Stimulated activated CD8-positive, alpha-beta memory T cell treated with anti-CD3 and anti-CD28 coated beads, Interleukin-15, amount 100 ng/mL, for 4 hours (primary cell): ENCODE results near the gene SERAC1.

ENCODE experiments used
- DNase-seq, 2 donors: peaks; one replicate each; pipeline ENCODE4 v3.0.0-alpha.2; 2020; ENCODE audit warnings: low read depth in 2 of 2

SERAC1 gene

DNA sequence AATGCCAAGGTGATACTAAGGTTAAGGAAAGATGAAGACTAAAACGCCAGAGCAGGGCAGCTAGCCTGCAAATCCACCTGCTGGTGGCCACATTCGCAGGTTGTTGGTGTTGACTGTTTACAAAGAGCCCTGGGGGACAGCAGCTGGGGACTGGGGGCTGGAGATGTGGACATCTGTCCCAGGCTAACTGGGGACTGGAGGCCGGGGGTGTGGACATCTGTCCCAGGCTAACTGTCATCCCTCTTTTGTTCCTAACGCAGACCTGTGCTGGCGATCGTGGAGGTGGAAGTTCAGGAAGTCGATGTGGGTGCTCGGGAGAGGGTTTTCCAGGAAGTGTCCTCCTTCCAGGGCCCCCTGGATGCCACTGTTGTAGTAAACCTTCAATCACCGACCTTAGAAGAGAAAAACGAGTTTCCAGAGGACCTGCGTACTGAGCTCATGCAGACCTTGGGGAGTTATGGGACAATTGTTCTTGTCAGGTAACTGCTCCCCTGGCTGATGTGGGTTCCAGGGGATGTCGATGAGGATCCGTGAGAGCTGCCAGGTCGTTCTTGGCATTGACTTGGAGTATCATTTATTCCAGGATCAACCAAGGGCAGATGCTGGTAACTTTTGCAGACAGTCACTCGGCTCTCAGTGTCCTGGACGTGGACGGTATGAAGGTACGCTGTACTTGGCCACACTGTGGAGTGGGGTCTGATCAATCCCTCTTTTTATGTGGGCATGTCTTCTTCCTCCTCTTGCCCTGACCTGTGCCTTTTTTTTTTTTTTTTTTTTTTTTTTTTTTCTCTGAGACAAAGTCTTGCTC, 87.0 kb downstream of the SERAC1 start:
- no peak for DNase-seq

DNA sequence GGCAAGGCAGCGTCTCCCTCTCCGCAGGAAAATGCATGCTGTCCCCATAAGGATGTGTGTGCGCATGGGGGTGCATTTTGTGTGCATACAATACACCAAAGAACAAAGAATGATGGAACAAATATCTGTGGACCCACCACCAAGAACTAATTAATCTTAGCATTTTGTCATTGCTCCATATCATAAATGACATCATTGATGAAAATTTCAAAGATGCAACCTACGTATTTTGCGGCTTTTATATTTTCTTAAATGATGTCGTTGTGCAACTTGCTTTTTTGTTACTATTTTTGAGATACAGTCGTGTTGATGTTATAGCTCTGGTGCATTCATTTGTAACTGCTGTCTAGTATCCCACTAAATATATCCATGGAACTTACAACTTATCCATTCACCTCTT, 89.7 kb downstream of the SERAC1 start:
- no peak for DNase-seq

DNA sequence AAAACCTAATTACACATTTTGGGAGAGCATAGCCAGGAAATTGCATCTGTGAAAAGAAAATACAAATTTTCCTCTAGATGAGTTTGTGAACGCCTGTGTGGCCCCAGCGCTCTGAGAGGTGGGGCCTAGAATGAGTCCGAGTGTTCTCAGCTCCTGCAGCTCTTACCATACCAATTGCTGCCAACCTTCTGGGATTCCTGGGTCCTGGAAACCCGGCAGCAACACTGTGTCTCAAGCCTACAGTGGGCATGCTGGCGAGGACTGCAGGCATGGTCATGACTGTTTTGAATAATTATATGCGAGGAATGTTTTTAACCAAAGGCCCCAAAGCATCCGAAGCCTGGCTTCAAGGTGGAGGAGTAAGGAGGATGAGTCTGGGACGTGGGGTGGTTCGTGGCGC, 90.4 kb downstream of the SERAC1 start:
- no peak for DNase-seq

DNA sequence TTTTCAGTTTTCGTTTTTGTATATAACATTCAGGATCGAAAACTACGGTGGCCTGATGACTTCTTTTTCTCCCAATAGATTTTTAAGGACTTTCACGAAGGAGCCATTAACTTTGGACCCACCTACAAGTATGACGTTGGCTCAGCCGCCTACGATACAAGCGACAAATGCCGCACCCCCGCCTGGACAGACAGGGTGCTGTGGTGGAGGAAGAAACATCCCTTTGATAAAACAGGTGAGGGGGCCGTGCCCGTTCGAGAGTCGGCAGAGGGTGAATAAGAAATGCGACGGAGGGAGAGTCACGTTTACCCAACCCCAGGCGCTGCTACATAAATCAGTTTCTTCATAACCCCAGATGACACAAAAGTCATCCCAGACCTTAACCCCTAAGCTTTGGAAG, 91.5 kb downstream of the SERAC1 start:
- no peak for DNase-seq

DNA sequence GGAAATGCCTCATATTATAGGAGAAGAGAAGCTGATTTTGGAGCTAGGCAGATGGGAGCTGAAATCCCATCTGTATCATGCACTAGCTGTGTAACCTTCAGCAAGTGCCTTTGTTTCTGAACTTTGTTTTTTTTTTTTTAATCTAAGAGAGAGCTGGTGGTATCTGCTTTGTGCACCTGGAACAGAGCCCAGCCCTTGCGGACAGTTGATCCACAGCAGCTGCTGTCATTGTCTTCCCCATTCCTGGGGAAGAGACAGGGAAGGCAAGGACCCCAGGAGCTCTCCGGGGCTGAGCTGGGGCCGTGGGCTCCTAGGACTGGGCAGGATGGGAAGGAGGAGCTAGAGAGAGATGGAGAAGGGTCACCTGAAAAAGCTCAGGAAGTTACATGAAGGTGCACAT, 94.3 kb downstream of the SERAC1 start:
- DNase-seq: no peak

DNA sequence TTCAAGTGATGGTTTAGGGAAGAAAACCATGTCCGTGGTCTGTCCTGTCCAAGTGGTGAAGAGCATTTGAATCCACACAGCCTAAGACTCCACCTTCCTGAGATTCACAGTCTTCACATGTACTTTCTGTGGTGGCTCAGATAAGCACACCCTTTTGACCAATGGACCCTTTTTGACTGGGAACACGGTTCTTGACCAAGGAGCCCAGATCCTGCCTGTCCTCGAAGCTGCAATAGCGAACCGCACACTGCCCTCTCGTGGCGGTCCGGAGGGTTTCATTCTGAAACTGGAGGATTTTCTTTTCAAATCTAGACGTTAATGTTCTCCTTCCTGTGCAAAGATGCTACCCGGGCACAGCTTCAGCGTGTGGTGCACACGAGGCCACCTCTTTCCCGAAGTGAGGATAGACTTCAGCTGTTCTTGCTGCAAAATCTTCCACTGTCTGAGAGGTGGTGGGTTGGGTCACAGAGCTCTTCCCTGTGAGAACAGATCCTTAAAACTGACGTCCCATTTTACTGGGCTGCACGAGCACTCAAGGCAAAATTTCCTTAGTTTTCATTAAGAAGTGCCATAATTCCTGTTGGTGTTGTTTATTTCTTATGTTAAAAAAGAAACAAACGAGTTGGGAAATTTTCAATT, 95.9 kb downstream of the SERAC1 start:
- peak; percentile 24 to 37 for DNase-seq

DNA sequence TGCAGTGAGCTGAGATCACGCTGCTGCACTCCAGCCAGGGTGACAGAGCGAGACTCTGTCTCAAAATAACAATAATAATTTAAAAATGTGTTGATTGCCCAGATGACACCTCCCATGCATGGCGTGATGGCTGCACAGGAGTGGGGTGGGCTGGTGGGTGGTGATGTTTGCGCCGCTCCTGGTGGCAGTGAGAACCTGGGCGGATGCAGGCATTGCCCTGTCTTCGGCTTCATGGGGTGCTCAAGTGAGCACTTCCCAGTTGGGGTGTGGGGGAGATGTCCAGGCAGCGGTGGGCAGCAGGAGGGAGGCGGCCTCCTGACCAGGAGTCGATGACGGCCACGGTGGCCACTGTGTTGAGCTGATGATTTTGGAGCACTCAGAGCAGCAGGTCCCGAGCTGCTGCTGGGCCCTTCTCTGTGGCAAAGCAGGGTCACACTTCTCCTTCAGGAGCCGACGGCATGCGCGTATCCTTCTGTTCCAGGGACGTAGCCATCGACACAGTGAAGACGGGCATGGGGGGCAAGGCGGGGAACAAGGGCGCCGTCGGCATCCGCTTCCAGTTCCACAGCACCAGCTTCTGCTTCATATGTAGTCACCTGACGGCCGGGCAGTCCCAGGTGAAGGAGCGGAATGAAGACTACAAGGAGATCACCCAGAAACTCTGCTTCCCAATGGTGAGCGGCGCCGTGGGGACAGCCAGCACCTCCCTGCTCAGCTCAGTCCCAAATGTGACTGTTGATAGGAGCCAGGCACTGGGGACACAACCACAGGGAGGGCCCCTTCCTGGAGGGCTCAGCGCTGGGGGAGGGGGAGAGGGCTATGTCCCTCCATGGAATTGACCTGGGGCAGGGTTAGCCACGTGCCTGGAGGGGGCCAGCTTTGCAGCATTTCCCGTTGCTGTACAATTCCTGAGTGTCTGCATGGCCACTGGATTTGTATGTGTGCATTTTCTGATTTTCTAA, 96.7 kb downstream of the SERAC1 start:
- no peak for DNase-seq

DNA sequence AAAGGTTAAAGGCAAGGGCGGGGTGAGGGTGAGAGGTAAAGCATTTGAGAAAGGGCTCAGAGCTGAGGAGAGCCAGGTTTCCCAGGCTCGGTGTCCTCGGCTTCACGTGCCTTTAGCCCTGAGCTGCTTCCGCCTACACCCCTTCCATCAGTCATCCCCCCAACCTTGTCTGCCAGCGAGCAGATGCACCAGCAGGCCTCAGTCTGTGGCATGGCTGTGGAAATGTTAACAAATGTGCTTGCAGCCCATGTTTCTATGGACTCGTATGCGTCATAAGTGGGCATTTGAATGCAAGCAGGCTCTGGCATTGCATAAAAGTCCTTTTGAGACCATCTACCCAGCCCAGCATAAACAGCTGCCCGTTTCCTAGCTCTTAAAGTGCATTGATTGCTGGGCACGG, 97.5 kb downstream of the SERAC1 start:
- DNase-seq: no peak

DNA sequence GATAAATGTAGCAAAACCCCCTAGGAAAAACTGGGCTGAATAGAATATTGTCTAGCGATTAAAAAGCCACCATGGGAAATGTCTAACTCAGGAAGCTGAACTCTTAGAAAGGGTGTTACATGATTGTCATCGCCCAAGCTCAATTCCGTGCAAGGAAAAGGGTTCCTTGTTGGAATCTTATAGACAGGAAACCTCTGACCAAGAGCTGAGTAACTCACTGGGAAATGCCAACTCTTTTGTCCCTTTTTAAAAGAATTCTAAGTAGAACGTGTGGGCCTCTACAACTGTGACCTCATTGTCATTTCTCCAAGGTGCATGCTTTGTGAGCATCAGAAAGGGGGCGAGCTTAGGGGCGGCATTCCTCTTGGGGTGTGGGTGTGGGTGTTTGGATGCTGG, 98.3 kb downstream of the SERAC1 start:
- no peak for DNase-seq

DNA sequence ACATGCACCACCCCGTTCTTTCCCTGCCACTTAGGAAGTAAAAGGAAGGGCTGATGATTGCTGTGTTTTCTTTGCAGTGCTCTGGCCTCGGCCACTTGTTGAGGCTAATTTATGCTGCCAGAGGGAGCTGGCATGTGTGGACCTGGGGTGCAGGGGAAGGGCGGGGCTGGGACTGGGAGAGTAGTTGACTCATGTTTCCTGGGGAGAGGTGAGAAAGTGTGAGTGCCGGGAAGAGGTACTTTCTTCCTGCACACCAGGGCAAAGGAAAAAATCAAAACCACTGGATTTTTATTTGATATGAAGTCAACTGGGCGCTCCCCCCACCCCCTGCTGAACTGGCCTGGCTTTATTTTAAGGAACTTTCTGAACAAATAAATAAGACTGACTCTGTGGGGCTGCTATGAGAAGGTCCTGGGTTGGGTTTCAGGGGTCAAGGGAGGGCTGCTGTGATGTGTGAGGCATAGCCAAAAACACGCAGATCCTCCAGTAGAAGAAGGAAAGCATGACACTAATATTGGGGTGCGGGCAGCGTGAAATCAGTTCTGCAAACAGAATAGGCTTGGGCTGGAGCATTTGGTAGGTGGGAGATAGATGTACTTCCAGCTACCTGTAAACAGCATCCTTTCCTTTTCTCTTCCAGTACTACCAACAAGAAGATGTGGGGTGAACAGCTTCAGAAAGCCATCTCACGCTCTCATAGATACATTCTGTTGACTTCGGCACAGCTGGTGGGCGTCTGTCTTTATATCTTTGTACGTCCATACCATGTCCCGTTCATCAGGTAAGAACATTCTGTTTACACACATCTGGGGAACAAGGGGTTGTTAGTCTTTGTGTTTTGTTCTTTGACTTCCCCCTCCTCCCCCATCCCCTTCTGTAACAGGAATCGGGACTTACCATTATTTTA, 98.9 kb downstream of the SERAC1 start:
- no peak for DNase-seq

DNA sequence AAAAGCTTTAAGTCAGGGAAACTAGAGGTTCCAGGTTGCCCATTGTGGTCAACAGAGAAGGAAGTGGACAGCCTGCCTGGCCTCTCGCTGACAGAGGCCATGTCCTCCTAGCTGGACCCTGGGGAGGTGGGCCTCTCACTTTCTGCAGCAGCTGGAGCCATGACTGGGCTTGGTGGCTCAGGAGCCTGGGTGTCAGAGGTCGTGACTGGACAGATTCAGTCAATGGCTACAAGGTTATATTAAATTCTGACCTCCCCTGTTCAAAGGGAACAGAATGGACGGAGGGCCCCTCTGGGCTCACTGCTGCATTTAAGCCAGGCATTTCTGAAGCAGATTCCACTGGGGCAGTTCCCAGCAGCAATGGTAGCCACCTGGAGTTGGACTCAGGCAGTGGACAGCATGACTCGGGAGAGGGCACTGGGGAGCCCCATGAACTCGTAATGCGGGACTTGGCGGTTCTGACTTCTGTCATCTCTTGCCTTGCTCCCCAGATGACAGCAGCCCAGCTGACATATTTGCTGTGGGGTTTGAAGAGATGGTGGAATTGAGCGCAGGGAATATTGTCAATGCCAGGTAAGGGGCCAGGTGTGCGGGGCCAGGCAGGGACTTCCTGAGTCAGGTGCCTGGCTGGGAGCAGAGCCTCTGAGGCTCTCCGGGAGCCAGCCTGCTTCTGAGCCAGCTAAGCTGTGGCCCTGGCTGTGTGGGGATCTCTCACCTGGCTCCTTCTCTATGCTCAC, 99.7 kb downstream of the SERAC1 start:
- DNase-seq: no peak

DNA sequence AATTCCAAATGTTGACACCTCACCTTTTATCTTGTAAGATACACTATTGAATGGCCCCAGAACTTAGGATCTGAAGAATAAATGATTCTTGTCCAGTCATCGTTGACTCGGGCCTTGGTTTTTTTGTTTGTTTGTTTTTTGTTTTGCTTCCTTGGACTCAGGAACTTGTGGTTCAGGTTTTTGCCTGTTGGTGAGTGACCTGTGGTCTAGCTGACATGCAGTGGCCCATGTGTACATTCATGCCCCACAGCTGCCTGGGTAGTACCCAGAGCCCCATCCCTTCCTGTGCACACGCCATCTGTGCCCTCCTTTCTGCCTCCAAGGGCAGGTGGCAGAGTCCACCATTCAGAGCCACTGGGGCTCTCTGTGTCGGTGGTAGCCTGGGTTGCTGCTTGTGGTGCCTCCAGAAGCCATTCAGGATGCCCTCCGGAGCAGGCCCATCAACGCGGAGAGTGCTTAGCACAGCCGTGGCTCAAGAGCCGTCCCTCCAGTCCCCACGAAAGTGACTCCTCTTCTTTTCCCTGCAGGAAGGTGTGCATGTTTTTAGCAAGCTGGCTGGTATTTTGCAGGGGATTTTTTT, 100.5 kb downstream of the SERAC1 start:
- DNase-seq: no peak

DNA sequence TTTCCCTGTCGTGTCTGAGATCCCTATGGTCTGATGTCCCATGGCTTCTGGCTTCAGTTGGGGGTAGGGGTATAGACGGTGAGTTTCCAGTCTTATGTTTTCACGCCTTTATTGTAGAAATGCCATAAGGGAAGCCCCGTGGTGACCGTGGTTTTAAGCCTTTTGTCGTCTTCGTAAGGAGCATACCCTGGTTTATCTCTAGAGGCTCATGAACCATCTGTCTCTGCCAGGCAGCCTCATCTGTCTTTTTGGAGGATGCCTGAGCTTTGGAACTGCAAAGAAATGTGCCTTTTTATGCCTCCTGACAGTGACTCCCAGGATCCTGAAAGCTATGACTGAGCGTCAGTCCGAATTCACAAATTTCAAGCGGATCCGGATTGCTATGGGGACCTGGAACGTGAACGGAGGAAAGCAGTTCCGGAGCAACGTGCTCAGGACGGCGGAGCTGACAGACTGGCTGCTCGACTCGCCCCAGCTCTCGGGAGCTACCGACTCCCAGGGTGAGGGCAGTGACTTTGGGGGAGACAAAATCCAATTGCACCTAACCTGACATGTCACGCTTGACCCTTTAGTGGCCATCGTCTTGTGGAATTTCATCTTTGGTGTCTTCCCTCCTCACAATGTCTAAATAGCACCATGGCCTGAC, 101.8 kb downstream of the SERAC1 start:
- DNase-seq: no peak

DNA sequence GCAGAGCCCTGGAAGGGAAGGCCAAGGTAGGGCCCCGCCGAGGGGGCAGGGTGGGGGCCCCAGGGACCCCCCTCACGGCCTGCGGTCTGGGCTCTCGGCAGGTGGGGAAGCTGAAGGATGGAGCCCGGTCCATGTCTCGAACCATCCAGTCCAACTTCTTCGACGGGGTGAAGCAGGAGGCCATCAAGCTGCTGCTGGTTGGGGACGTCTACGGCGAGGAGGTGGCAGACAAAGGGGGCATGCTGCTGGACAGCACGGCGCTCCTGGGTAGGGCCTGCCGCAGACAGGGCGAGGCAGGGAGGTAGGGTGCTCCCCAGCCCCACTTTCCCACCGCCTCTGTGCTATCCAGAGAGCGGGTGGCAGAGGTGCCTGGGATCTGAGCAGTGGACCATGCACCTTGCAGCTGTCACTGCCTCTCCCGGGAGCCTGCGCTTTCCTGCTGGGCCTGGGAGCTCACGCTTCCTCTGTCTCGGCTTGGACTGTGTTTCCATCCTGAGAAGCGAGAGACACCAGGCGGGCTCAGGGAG, 103.3 kb downstream of the SERAC1 start:
- DNase-seq: no peak

DNA sequence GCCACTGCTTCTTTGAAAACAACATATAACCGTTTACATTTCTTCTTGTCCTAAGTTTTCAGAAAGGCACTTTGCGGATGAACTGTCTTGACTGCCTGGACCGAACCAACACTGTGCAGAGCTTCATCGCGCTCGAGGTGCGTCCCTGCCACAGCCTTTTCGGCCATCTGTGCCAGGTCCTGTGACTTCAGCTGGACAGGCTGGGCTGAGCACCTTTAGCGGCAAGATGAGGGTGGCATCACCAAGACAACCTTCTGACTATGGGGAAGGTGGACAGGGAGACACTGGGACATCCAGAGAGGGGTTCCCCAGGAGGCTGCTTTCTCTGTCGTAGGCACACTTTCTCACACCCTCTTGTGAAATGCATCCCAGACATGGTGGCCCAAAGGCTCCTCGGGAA, 104.3 kb downstream of the SERAC1 start:
- DNase-seq: no peak

DNA sequence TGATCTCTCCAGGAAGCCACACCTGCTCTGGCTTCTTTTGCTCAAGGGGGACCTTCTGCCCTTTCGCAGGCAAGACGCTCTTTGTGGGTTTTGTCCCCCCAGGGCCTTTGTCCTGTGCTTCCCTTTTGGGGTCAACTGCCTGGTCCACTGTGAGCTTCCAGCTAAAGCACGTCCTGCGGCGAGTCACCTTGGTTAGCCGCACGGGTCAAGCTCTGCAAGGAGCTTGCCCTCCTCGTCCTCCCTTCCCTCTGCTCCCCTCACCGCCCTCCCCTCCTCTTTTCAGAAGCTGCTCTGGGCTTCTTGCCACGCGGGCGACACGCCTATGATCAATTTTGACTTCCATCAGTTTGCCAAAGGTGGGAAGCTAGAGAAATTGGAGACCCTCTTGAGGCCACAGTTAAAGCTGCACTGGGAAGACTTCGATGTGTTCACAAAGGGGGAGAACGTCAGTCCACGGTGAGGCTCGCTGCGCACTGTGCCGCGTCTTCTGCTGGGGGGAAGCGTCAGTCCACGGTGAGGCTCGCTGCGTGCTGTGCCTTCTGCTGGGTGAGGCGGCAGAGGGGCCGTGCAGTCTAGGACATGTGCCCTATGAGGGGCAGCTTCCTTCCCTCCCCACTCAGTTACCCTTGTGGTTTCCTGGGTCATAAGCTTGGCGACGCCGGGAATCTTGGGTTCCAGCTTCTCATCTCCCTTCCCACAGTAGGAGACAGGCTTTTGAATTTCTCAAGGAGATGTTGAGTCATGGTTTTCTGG, 106.2 kb downstream of the SERAC1 start:
- DNase-seq: no peak

DNA sequence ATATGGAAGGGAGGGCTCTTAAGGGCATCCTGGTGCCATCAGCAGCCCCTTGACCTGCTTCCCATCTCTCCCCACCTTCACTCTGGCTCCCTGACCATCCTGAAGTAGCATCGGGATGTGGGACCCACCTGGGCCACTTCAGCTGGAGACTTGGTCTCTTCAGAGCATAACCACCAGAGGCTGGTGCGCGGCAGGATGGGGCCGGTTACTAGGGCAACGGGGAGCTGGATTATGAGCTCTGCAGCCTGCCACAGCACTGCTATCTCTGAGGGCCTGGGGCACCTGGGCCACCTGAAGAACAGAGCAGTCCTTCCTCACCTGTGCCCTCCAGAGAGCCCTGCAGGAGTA, 106.7 kb downstream of the SERAC1 start:
- DNase-seq: no peak

DNA sequence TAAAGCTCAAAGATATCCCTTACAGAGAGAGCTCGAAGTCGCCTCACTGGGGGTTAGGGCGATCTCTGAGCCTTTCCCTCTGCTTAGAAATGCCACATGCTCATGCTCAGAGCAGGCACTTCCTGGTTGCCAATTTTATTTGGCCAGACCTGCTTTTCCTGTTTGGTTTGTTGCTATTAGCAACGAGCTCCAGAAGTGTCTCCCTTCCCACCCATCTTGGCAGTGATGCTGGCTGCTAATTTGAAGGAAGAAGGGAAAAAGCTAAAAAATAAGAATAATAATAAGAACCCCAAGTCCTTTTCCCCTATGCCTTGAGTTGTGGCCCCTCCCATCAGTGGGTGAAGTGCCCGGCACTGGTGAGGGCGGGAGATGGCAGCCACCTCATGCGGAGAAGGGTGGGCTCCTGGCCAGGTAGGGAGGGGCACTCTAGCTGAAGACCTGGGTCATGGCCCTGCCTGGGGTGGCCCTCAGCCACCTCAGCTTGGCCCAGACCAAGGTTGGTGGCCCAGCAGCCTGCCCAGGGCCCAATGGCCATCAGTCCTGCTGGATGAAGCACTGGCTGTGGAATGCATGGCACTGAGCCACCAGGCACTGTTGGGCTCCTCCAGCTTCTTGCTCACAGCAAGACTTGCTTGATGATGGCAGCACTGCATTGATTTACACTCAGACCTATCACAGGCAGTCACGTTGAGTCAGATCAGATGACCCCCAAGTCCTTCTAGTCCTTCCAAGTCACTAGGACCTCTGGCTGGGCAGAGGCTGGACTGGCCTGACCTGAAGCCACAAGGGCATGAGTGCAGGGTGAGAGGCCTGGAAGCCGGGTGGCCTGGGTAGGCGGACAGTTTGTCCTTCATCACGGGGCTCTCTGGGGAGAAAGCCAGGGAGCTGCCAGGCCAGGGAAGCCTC, 107.4 kb downstream of the SERAC1 start:
- no peak for DNase-seq
